GM18519 (cell line): Measurements from ENCODE around the gene RAN.
"Not testable (repeated sequence)": the region's sequence is repeated elsewhere in the genome, so short reads cannot be mapped to it uniquely, and the experiment has no call there.

Experiments used
- ATAC-seq: cut with Tn5 transposase; IDR thresholded peaks from one replicate; pipeline ENCODE4 v1.9.1; 2021; ENCODE audit warnings: mild to moderate bottlenecking, moderate library complexity; ENCODE audit not compliant: unreplicated experiment, low FRiP score

RAN gene

DNA sequence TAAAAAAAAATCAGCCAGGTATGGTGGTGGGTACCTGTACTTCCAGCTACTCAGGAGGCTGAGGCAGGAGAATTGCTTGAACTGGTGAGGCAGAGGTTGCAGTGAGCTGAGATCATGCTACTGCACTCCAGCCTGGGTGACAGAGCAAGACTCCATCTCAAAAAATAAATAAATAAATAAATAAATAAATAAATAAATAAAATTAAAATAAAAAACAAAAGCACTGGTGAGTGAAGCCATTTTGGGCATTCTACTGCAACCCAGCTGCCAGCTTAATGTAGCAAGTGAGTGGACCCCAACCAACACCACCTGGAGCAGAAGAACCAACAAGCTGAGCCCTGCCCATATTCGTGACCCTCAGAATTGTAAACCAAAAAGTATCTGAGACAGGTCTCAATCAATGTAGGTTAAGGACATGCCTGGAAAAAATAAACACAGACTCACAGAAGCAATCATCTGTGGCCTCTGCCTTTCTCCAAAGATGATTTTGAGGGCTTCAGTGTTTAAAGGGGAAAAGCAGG, 23.0 kb upstream of the RAN start:
- not testable (repeated sequence) for ATAC-seq

- ATAC-seq = no peak
Measured at GRCh38 chr12:130849561-130850417, 22.1 kb upstream of the RAN start.

GRCh38 chr12:130850418-130851021, 21.3 kb upstream of the RAN start:
- ATAC-seq = no peak

DNA sequence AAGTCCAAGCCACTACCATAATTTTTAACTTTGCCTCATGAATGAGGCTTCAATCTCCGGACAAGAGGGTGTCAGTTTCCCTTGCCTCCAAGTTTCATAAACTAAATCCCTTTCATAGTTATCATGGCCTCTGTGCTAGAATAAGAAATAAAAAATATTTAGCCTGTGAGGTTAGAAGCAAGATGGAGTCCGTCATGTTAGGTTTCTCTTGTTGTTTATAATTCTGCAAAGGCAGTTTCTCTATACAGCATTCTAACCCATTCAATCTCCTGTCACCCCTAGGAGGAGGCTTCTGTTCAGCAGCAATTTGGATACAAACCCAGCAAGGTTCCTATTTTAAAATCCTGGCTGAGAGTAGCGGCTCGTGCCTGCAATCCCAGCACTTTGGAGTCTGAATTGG, 15.8 kb upstream of the RAN start:
- no peak for ATAC-seq

- ATAC-seq = no peak
Measured at GRCh38 chr12:130858084-130858483, 13.8 kb upstream of the RAN start.

GRCh38 chr12:130859161-130859560, 12.7 kb upstream of the RAN start:
- no peak for ATAC-seq

DNA sequence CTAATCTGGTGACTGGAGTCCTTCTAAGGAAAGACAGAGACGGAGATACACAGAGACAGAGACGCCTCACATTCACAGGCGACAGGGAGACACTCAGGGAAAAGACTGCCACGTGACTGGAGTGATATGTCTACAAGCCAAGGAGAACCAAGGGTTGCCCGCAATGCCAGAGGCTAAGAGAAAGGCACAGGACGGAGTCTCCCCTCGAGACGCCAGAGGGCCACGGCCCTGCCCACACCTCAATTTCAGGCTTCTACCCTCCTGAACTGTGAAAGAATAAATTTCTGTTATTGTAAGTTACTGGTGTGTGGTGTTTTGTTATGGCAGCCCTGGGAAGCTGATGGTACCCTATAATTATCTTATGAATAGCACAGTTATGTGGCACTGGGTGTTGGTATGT, 11.6 kb upstream of the RAN start:
- ATAC-seq = no peak

DNA sequence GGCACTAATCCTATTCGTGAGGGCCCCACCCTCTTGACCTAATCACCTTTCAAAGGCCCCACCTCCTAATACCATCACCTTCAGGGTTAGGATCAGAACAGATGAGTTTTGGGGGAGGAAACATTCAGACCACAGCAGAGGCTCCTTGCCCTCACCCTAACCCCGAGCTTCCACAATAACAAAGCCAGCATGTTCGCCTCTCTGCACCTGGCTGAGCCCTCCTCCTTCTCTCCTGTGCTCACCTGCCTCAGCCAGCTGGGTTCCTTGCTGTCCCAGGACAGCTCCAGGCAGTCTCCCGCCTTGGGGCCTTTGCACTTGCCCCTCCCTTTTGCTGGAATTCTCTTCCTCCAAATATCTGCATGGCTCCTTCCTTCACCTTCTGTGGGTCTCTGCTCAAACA, 9.7 kb upstream of the RAN start:
- no peak for ATAC-seq

GRCh38 chr12:130862771-130863170, 9.1 kb upstream of the RAN start:
- ATAC-seq = not testable (repeated sequence)

- no peak for ATAC-seq
Measured at GRCh38 chr12:130863298-130863697, 8.6 kb upstream of the RAN start.

DNA sequence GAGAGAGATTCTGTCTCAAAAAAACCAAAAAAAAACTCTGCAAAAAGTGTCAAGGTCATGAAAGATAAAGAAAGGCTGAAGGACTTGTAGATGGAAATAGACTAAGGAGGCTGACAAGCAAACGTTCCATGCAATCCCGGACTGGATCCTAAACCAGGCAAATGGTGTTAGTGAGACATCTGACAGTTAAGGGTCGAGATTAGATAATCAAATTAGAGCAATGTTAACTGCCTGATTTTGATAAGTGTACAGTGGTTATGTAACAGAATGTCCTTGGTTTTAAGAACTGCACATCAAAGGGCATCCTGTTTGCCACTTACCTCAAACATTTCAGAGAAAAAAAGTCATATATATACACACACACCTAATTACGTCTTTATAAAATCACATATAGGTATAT, 3.5 kb upstream of the RAN start:
- no peak for ATAC-seq

DNA sequence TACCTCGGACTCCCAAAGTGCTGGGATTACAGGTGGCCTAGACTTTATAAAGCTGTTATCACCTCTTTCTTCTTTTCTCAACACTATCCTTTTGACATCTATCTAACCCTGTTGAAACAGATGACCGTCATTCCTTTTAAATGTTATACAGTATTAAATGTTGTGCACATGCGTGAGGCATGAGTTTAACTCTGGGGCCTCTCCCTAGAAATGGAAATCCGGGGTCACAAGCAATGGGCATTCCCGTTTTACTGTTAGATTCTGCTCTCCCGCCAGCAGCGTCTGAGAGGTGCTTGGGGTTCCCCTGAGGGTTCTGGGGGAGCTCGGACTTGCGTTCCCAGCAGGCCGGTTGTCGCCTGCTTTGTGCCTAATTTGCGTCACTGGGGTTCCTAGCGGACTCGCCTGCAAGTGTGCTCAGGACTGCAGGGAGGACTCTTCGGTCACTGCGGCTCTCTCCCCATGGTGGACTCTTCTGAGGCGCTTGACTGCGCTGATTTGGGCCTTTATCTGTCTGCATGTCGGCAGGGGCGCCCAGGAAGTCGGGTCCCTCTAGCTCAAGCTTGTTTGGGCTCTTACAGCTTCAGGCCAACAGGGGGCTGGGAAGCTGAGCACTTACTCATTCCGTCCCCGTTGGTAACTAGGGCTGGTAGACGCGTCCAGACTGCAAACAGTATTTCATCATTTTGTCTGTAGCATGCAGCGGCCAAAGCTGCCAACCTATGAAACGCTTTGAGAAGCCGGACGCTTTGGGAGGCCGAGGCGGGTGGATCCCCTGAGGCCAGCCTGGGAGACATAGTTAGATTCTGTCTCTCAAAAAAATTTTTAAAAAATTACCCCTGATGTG, 1.2 kb upstream of the RAN start:
- no peak for ATAC-seq

GRCh38 chr12:130872179-130873096, 572 bp downstream of the RAN start:
- no peak for ATAC-seq

DNA sequence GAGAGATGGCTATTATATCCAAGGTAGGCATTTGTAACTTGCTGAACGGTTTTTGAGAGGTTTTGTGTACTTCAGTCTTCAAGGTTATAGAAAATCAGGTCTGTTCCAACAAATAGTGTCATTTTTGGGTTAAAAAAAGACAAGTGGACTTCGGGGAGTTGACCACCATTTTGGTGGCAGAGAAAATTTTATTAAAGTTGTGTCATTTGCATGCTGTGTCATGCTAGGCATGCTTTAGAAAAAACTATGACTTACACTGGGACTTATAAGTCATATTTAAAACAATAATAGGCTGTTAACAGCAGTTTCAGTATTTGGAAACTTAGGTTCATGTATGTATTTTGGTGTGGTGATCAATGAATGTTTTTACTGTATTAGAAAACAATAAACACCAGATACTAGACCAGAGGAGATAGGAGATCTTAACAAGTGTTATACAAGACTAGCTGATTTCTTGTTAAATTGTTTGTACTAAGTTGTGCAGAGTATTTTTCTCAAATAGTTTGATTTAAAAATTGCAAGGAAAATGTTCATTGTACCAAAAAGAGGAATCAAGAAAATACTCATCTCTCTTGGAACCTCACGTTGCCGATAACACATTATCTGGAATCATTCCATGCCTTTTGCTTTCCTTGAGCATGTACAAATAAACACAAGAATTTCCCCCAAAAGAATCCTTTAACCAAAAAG, 1.4 kb downstream of the RAN start:
- no peak for ATAC-seq

- ATAC-seq = no peak
Measured at GRCh38 chr12:130873825-130874224, 2.0 kb downstream of the RAN start.

GRCh38 chr12:130874696-130875095, 2.8 kb downstream of the RAN start:
- ATAC-seq = no peak

- no peak for ATAC-seq
Measured at GRCh38 chr12:130875193-130875592, 3.3 kb downstream of the RAN start.

- ATAC-seq = not testable (repeated sequence)
Measured at GRCh38 chr12:130875708-130876107, 3.8 kb downstream of the RAN start.

DNA sequence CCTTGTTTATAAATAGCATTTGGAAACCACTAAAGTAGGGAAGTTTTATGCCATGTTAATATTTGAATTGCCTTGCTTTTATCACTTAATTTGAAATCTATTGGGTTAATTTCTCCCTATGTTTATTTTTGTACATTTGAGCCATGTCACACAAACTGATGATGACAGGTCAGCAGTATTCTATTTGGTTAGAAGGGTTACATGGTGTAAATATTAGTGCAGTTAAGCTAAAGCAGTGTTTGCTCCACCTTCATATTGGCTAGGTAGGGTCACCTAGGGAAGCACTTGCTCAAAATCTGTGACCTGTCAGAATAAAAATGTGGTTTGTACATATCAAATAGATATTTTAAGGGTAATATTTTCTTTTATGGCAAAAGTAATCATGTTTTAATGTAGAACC, 4.4 kb downstream of the RAN start:
- no peak for ATAC-seq
